ENCODE data around the gene C16orf96.
A peak's percentile ranks its signal among the peaks of the same experiment; 100 is the strongest.

The C16orf96 gene

DNA sequence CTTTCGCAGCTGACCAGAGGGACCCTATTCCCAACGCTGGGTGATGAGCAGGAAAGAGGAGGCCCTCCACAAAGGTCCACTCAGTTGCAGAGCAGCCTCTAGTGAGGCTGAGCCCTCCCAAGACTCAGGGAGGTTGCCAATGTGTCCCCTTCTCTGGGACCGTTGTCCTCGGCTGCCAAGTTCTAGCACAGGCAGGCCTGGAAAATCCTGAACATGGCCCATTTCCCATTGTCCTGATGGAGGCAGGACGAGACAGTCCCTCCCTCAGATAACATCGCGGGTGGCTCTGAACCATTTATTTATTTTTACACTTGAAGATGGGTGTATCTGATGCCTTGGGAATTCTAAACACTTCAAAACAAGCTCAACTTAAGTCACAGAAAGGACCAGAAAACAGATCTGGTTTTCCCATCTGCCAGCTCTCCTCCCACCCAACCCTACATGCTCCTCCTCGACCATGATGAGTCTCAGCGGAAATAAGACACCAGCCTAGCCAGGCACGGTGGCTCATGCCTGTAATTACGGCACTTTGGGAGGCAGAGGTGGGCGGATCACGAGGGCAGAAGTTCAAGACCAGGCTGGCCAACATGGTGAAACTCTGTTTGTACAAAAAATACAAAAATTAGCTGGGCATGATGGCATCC lies 30.4 kb upstream of the C16orf96 start:
- no peak for DNase-seq (ENCODE audit: low spot score)

GRCh38 chr16:4529085-4530060 lies 26.8 kb upstream of the C16orf96 start:
- DNase-seq (ENCODE audit: low spot score): no peak

DNA sequence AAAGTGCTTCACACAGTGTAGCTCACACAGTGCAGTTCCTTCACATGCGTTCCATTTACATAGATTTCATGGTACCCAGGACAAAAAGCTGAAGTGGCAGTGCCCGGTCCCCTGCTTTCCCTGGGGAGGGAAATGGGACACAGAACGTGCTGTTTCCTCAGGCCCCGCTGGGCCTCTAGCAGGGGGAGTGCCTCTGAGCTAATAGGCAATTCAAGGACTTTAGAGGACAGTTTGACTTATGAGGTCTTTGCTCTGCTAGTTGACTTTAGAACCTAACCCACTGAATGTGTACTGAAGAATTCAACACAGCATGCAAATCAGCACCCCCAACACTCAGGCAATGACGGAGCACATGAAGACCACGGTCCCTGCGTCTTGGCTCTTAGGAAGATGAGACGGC lies 24.3 kb upstream of the C16orf96 start:
- no peak for DNase-seq (ENCODE audit: low spot score)

DNA sequence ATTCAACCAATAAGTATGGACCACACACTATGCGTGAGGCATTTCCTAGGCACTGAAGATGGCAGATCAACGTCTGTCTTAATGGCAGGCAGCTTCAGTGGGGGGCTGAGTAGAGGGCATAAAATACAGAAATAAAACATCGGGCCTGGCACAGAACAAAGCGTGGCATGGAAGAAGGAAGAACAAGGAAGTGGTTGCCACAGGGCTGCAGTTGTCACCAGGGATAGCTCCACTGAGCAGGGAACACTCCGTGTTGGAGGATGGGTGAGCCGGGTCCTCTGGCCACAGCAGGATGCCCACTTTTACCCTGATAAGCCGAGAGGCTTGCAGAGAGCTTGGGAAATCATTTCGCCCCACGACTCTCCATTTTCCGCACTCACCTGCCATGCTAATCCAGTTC lies 23.9 kb upstream of the C16orf96 start:
- DNase-seq (ENCODE audit: low spot score): no peak

DNA sequence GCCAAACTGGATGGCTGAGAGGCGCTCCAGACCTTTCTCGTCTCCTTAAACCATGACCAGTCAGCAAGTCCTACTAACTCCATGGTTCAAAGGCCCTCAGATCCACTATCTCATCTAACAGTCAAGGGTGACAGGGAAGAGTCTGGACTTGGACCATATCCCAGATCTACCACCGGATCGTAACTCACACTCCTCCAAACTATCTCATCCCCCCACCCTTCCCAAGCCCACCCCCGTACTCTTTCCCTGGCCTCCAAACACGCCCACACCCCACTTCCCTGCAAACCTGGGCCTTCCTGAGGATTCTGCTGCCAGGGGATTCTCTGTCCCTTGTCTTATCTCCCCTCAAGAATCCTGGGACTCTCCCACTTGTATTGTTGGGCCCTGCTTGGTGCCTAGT lies 22.6 kb upstream of the C16orf96 start:
- no peak for DNase-seq (ENCODE audit: low spot score)

DNA sequence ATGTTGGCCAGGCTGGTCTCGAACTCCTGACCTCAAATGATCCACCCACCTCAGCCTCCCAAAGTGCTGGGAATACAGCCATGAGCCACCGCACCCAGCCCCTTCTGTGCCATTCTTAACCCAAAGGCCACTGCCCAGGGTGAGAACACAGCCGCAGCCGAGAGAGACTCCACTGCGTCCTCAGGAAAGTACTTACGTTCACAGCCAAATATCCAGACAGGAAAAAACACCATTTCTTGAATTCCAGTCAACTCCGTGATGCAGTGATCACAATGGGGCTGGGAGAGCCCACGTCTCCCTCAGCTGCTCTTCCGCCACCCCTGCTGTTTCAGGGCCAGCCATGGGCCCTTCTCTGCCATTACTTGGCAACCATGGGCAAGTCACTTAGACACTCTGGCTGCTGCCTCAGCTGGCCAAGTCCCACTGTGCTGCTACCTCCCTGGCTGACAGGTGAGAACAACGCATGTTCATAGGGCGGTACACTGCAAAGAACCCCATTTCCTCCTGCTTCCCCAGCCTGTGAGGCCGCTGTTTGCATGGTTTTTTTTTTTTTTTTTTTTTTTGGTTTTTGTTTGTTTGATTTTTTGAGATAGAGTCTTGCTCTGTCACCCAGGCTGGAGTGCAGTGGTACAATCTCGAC lies 21.9 kb upstream of the C16orf96 start:
- DNase-seq (ENCODE audit: low spot score): no peak

- DNase-seq (ENCODE audit: low spot score): no peak
Measured at GRCh38 chr16:4535627-4536108, 20.5 kb upstream of the C16orf96 start.

GRCh38 chr16:4536391-4537106 lies 19.6 kb upstream of the C16orf96 start:
- no peak for DNase-seq (ENCODE audit: low spot score)

- no peak for DNase-seq (ENCODE audit: low spot score)
Measured at GRCh38 chr16:4537376-4538343, 18.5 kb upstream of the C16orf96 start.

DNA sequence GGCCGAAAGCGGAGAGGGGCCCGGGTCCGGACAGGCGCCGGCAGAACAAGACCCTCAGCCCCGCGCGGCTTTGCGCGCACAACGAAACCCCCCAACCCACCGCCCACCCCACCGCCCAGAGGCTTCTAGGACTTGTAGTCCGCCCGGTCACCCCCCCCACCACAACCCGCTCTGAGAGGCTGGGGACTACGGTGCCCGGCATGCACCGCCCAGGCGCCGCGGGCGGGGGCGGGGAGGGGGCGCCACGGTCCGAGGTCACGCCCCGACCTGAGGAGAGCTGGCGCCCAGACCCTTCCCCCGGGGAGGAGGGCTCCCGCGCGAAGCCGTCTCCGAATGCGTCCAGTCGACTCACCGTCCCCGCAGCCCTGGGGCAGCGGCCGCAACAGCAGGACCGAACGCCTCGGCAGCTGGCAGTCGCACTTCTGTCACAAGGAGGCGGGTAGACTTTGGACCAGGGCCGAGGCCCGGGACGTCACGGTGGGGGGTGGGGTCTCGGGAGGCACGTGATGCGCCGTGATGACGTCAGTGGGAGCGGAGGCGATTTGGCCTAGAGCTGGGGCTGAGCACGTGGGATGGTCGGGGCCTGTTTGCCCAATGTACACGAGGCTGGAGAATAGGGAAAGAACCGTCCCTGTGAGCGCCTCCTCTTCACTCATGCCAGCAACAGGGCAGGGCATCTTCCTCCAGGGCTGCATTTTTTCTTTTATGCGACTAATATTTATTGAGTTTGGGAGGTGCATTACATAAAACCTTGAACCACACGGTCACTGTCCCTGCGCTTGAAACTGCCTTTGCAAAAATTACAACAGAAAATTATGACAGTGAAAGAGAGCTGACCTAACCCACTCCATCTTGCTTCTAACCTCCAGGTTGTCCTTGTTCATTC lies 17.5 kb upstream of the C16orf96 start, which contains the start of gene CDIP1:
Gene CDIP1, minus strand, starts transcription at position 424 of the 886 bp plus-strand sequence. CDS start 24,643 bp downstream, outside the sequence.
- peak; percentile 96 for DNase-seq (ENCODE audit: low spot score)

- DNase-seq (ENCODE audit: low spot score): no peak
Measured at GRCh38 chr16:4539716-4540284, 16.3 kb upstream of the C16orf96 start.

DNA sequence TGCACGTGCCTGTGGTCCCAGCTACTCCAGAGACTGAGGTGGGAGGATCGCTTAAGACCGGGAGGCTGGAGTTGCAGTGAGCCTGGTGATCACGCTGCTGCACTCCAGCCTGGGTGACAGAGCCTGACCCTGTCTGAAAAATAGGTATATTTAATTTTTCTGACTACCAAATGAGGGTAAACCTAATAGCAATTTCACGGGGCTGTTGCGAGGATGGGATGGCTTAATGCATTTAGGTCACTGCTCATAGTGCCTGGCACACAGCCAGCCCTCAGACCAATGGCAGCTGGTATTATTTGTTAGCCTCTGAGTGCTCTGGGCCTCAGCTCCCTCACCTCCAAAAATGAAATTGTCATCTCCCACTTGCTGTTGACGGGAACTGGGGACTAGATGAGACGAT lies 11.7 kb upstream of the C16orf96 start:
- no peak for DNase-seq (ENCODE audit: low spot score)

- no peak for DNase-seq (ENCODE audit: low spot score)
Measured at GRCh38 chr16:4548124-4548523, 8.0 kb upstream of the C16orf96 start.

DNA sequence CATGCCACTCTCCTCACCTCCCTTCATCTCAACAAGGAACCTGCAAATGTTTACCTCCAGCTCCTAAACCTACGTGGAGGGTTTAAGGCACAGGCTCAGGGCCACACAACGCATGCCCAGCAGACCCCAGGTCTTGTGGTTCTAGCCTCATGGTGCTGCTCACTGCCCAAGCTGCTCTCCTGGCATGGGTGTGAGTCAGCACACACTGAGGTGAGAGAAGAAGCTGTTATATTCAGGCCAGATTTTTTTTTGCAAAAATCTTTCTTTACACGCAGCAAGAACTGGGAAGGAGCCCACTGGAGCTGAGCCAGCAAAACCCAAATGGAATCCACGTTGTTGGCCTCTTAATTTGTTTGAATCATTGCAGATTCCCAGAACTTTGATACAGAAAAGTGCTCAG lies 5.5 kb upstream of the C16orf96 start:
- DNase-seq (ENCODE audit: low spot score): no peak

- no peak for DNase-seq (ENCODE audit: low spot score)
Measured at GRCh38 chr16:4552541-4552940, 3.6 kb upstream of the C16orf96 start.

DNA sequence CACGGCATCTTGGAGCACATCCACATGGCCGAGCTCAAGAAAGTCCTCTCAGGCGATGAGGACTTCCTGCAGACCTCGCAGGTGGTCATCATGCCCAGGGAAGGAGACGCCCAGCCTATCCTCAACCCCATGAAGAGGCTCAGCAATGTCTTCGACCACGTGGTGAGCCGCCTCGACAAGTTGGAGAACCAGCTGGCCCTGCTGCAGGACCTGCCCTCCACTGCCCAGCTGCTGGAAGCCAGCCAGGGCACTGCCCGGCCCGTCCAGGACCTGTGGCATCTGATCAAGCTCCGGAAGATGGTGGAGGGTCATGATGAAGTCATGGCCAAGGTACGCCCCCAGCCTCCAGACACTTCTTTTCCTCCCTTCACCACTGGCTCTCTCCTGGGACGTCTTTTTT lies 440 bp downstream of the C16orf96 start:
- DNase-seq (ENCODE audit: low spot score): no peak

DNA sequence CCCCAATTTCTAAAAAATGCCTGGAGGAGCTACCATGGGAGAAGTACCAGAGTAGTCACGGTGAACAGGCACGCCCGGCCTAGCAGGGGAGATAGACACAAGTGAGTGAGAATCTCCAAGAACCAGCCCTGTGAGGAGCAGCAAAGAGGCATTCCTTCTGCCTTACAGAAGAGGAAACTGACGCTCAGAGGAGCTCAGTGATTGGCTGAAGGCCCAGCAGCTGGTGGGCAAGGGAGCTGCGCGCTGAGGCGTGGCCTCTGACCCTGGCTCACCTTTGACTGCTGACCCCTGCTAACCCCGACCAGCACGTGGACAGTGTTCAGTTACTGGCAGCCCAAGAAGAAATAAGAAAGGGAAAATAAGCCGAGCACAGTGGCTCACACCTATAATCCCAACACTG lies 1.8 kb downstream of the C16orf96 start:
- no peak for DNase-seq (ENCODE audit: low spot score)

DNA sequence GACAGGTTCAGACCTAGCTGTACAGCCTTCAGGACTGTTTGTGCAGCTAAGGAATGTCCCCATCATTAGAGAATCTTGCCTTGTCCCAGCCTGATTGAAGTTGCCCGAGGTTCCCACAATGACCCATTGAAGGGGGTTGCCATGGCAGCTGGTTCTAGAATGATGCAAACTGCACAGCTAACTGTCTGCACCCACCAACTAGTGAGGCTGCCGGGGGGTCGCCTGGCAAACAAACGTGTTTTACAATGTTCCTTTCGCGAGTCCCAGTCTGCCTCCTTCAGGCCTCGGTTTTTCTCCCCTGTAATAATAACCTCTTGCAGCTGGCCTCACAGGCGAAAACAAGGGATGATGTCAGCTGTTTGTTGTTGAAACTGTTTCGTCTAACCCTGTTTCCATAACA lies 5.5 kb downstream of the C16orf96 start:
- peak; percentile 67 for DNase-seq (ENCODE audit: low spot score)

- no peak for DNase-seq (ENCODE audit: low spot score)
Measured at GRCh38 chr16:4564661-4565267, 8.6 kb downstream of the C16orf96 start.
